SIG-M5 (cell line): ENCODE data around the gene FARP2.
"Not testable (repeated sequence)": the region's sequence is repeated elsewhere in the genome, so short reads cannot be mapped to it uniquely, and the experiment has no call there.

Source experiments
- DNase-seq: peaks from one replicate; lab custom pipeline; 2025; lab: John Stamatoyannopoulos, UW

FARP2 gene

DNA sequence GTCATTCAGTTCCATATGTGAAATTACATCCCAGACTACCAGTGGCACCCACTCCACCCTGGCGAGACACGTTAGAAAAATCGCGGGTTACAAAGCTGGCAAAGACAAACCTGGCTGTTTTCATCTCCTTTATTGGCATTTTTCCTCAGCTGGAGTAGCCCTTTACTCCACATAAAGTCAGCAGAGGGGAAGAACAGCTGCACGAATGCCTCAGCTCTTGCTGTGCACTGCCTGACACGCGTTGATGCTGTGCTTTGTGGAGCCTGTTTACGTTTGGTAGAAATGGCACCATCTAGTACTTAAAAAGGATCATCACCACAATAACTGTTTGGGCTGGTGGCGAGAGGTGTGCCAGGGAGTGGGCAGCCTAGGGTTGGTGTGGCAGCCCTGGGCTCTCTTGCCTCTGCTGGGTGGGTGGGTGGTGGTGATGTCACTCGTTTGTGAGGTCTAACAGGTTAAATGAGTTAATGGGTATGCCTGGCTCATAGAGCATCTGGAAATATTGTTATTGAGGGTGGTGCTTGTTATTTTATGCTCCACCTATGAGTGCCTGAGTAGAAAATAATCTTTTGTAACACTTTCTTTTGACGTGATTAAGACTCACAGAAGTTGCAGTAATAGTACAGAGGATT lies 16.4 kb downstream of the FARP2 start:
- DNase-seq: no peak

DNA sequence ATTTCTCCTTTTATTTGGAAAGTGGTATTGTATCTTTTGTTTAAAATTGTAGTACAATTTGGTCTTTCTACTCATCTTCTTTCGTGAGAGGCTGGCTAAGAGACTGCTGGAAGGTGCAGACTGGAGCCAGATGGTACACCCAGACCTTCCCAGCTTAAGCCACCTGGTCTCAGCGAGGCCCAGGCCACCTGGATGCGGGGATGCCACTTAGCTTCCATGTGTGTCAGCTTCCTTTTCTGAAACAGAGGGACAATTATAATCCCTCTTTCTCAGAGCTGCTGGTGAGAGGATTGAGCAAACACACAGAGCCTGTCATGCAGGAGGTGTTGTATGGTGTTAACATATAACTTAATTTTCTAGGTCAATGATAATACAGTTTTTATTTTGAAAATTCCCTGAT lies 17.4 kb downstream of the FARP2 start:
- no peak for DNase-seq

DNA sequence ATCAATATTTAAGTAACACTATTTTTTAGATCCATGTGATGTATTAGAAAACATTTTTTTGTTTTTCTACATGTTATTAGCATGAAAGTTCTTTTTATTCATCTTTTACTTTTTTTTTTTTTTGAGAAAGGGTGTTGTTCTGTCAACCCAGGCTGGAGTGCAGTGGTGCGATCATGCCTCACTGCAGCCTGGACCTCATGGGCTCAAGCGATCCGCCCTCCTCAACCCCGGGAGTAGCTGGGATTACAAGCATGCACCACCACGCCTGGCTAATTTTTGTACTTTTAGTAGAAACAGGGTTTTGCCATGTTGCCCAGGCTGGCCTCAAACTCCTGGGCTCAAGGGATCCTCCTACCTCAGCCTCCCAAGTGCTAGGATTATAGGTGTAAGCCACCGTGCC lies 17.8 kb downstream of the FARP2 start:
- not testable (repeated sequence) for DNase-seq

DNA sequence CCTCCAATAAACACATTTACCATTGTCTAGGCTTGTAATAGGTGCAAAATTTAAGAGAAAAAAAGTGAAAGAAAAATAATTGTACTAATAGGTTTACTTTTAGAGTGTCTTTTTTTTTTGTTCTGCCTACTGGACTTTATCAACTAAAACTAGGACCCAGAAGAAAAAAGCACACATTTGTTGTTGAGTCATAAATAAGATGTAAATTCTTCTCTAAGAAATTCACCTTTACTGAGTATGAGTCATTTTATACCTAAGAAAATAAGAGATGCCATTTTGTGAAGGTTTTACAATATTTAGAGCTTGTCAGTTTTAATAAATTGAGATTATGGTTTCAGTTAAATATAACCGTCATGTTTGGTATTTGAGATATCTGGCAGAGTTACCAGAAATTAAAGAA lies 19.2 kb downstream of the FARP2 start:
- DNase-seq: no peak

DNA sequence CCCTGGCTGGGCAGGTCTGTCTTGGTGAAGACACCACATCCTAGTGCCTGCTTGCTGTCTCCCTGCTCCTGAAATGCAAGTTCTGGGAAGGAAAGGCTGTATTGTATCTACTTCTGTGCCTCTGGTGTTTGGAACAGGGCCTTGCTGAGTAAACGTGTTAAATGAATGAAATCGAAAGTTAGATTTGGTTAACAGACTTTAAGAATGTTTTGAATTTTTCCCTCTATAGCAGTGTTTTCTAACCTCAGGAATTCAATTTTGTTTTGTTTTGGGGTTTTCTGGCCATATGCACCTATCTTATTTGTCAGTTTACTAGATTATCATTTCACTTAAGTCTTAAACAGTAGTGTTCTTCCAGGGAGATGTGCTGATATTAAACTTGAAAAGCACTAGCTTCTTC lies 20.7 kb downstream of the FARP2 start:
- no peak for DNase-seq

DNA sequence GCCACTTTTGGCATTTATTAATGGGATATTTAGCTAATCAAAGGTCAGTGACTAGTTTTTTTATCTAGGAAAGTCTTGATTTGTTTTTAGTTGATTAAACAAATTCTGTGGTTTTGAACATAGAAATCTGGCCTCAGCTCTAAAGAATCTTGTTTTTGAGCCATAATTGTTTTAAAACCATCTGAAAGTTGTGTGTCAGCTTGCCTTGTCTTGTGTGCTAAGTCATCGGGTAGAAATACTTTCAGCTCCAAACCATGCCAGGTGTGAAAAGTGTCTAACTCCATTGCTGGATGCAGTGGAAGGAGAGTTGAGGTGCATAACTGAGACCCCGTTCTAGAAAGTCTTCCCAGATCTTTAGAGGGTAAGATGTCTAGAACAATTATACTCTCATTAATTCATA lies 22.7 kb downstream of the FARP2 start:
- DNase-seq: no peak

DNA sequence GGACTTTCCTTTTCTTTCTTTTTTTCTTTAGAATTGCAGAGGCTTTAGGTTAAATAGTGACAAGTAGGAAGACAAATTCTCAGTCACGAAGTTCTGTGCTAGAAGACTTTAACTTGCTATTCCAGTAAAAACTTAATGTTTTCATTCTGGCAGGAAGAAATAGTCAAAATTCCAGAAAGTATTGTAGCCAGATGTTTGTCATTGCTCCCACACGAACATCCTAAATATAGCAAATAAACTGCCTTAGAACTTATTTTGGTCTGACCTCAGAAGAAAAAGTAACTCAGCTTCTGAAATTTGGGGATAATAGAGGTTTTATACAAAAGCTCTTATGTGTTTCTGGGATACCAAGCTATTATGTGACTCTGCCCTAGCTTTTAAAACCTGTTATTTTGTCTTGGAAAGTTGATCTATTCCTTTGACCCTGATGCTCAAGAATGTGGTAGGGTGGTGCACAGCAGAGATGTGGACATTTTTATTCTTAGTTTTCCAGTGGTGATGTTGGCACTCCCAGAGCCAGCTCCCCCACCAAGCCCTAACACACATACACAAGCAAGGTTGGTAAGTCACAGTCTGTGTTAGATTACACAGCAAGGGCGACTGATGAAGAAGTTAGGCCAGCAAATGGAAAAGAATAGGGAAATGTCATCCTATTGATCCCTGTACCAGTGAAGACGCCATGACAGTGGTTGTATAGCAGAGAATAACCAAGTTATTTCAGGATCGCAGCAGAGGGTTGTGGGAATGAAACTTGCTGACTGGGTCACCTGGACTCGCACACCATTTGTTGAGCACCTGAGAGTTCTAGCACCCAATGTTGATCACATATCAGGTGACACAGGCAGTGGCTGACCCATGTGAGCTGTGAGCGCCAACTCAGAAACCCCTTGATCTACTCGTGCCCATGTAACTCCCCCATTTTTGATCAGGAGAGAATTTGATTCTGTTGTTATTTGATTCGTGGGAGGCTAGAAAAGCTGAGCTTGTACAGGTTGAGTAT lies 23.7 kb downstream of the FARP2 start:
- no peak for DNase-seq

DNA sequence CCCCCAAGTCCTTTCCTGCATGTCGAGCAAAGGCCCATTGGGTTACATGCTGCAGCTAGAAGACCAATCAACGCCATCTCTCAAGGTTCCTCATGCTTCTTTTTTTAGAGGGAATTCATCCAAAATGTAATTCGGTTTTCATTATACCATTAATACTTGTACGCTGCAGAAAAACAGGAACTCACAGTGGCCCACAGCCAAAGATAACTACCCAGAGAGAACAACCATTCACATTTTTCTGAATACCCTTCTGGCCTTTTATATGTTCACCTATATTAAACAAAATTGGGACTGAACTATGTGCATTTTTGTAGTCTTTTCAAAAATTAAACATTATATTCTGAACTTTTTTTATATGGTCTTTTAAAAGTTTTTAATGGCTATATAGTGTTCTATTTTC lies 25.8 kb downstream of the FARP2 start:
- no peak for DNase-seq

DNA sequence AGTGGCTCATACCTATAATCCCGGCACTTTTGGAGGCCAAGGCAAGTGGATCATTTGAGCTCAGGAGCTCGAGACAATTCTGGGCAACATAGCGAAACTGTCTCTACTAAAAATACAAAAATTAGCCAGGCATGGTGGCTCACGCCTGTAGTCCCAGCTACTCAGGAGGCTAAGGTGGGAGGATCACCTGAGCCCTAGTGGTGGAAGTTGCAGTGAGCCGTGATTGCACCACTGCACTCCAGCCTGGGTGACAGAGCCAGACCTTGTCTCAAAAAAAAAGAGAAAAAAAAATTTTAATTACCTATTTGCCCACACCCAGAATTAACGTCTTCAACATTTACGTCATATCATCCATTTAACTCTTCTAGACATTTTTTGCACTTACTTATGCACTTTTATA lies 29.4 kb downstream of the FARP2 start:
- not testable (repeated sequence) for DNase-seq

DNA sequence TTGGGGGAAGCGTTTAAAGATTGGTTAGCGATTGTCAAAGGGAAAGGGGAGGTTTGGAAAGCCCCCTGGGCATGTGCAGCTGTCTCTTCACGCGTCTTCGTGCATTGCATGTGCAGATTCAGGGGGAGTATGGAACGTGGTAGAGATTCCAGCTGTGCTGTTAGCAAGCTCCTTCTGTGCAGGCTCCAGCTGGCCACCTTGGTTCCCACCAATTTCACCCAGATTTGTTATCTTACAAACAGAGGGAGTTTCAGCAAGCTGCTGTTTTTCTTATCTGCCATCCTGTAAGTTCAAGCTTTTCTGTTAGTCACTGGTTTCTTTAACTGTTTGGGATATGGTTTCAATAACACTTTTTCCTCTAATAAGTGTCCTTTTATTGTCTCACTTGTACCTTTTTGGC lies 30.4 kb downstream of the FARP2 start:
- no peak for DNase-seq

DNA sequence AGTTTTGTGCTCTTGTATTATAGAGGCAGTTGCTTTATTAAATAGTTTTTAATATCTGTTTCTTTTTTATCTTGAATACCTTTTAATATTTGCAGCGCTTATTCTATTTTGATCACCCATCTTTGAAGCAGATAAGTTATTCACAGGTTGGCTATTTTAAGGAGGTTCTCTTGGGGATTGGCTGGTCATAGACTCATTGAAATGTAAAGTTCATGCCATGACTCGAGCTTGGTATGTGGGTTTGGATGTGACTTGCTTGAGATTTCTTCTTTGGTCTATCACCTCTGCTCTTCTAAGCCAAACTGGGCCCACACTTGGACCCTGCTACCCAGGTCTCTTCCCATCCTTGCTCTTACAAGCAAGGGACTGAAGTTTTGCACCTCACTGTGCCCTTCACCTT lies 33.6 kb downstream of the FARP2 start:
- no peak for DNase-seq

DNA sequence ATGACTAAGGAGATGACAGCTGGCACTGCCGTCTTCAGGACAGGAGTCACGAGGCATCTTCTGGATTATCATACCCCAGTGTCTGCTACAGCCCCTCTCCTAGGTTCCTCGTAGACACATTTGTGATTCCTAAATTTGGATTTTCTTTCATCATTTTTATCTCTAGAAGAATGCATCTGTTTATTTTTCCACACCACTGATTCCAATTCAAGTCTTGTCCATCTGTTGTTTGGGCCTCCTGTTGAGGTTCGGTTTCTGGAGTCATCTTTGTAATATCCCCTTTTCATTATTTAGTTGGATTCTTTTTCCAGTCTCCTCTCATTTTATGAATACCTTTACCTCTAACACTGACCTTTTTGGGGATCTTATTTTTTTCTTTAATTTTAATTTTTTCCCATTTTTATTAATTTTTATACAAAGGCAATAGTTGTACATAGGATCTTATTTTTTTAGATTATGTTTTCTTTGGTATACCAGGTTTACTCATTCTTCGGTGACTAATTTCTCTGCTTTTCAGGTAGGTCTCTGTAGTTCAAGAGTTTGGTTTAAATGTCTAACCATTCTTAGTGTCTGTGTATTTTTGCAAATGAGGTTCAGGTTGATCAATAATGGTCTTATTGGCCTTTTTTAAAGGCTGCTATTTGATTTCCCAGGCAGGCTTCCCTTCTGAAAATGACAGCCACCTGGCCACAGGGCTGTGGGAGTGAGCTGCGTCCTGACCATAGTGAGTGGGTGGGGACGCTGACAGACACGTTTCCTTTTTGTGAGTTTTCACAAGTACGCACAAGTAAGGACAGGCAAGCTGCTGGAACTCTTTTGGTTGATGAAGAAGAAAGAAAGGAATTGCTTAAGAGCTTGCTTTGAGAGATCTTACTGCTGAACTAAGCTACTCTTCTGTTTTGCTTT lies 34.5 kb downstream of the FARP2 start:
- DNase-seq: no peak

DNA sequence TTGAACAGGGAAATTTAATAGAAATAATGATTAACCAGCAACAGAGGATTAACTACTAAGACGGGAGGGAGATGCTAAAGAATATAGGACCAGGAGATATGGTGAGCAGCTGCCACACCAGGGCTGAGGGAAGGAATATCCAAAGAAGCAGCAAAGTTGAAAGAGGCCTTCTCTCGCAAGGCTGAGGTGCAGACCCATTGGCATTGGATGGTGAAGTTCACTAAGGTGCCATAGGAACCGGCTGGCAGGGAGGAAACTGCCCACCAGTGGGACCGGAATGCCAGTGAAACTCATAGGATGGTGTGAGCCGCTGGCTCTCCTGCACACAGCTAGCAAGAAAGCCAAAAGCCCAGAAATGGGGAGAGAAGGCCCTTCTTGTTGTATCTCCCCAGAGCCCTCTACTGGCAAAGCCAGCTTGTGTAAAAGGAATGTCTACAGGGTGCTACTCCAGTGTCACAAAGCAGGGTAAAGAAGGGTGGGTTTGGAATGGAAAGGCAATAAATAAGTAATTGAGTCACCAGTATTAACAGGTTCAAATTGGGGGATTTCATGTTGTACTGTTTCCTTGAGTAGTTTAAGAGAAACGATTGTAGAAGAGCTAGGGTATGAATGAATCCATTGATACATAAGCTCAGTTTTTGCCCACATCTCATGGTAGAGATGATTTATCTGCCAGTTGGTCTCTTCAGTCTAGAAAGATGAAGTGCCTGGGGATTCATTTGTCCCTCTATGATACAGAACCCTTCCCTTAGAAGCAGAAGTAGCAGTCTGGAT lies 36.0 kb downstream of the FARP2 start:
- no peak for DNase-seq

DNA sequence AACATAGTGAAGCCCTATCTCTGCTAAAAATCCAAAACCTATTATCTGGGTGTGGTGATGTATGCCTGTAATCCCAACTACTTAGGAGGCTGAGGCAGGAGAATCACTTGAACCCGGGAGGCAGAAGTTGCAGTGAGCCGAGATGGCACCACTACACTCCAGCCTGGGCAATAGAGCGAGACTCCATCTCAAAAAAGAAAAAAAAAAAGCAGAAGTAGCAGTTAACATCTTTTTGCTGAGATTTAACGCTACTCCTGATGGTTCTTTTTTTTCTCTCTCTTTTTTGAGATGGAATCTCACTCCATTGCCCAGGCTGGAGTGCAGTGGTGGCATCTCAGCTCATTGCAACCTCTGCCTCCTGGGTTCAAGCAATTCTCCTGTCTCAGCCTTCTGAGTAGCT lies 36.7 kb downstream of the FARP2 start:
- not testable (repeated sequence) for DNase-seq

DNA sequence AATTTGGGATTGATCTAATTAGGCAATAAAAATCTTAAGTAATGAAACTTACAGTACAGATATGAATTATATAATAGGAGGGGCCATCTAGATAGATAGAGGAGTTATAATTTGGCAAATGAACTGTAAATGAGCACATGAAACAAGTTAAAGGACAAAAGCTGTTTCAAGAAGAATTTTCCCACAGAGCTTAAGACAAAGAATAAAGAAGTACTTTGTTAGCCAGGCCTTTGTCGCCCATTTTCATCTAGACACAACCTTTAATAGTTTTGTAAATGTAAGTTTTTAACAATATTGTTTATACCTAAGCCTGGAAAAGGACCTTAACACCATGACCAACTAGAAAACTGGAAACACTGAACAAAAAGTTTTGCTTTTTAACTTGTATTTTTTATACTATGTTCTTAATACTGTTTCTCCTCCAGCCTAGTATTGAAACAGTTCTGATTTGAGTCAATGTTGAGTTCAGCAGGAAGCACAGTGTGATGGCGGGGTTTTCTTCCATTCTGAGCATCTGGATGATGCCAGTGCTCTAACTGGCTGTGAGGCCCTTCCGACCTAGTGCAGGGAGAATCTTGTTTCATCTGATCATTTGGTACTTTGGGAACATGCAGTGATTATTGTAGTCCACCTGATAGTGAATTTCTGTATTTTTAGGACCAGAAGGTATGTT lies 37.6 kb downstream of the FARP2 start:
- DNase-seq: no peak

DNA sequence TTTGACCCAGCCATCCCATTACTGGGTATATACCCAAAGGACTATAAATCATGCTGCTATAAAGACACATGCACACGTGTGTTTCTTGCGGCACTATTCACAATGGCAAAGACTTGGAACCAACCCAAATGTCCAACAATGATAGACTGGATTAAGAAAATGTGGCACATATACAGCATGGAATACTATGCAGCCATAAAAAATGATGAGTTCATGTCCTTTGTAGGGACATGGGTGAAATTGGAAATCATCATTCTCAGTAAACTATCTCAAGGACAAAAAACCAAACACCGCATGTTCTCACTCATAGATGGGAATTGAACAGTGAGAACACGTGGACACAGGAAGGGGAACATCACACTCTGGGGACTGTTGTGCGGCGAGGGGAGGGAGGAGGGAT lies 40.7 kb downstream of the FARP2 start:
- not testable (repeated sequence) for DNase-seq

DNA sequence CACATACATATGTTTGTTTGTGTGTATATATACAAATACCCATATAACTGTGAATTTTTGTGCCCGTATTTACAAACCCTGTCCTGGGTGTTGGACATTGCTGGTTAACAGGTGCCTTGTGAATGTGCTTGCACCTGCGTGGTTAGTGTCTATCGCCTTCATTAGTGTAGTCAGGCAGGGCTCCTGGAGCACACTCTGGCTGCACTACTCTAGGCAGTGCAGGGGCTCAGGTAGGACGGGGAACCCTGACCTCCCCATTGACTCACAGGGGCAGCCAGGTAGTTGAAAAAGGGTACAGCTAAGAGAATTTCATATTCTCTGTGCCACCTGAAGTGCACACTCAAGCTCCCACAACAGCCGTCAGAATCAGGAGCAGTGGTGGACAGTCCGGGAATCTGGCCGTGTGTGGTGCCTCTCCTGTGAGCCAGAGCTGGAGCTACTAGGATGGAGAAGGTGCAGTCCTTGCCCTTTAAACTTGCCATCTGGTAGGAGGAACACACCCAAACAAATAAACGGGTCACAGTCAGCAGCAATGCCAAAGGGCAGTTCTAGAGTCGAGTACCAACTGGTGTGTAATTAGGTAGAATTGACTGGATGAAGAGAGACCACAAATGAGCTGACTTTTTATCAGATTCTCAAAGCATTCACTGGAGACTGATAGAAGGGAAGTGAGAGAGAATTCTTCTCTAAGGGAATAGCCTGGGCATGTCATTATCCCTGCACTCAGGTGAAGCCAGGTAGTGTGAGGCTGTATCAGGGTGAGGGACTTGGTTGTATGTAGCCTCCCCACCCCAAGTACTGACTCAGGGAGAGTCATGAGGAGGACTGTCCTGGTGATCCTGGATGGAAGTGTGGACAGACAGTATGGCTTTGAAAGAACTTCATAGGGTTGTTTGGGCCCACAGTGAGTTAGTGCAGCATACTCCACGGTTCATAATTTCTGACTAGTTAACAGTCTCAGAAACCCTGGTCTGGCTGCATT lies 44.1 kb downstream of the FARP2 start:
- DNase-seq: no peak

DNA sequence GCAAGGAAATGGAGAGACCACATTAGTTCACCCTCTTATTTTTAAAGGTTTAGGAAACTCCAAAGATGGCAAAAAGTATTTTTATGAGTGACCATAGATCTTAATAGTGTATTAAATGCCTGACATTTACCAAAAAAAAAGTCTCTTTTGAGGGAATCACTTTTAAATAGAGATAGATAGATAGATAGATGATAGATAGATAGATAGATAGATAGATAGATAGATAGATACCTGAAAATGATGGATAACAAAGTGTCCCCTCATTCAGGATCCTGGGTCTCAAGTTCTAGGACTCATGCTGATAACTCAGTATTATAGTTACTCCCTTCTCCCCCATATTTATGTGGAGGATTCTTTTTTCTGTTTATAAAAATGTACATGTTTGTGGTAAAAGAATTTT lies 52.8 kb downstream of the FARP2 start:
- DNase-seq: no peak

DNA sequence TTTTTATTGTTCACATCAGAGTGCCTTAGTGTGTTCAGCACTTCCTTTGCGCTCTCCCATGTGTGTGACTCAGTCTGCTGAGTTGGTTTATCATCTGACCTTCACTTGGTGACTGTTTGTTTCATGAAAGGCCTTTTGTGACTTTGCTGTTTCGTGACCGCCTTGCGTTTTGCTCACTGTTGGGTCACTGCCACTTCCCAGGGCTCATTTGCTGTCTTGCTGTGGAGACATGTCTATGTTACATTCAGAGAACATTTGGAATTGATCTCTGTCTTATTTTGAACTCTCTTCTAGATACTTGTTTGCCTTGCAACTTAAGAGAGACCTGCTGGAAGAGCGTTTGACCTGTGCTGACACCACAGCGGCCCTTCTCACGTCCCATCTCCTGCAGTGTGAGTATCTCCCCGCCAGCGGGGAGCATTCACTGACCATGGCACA lies 54.7 kb downstream of the FARP2 start:
- DNase-seq: no peak

DNA sequence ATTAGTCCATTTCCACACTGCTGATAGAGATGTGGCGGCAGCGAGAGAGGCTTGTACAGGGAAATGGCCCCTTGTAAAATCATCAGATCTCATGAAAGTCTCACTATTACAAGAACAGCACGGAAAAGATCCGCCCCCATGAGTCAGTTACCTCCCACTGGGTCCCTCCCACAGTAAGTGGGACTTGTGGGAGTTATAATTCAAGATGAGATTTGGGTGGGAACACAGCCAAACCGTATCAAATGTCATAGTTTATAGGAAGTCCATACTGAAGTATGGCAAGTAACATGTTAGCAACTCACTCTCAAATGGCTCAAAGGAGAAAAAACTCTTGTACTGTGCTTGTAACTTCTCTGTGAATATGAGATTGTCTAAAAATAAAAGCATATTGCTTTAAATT lies 56.1 kb downstream of the FARP2 start:
- no peak for DNase-seq
